Epithelial cell of proximal tubule (primary cell): ENCODE data around the gene CRAT. TPM values are rescaled to one million over a fixed set of nuclear protein-coding genes. Genes with fewer than 3 reads are reported as not detected.
A peak's percentile ranks its signal among the peaks of the same experiment; 100 is the strongest.

Experiments
- DNase-seq: peaks from one replicate; pipeline ENCODE4 v3.0.0-alpha.2; 2011; ENCODE audit warnings: low read depth
- H3K4me3 ChIP-seq: 2 replicates; pipeline ENCODE4 v1.5.1; 2011; ENCODE audit warnings: low read depth, mild to moderate bottlenecking, low read length
- total RNA-seq: library from RNA; depleted of rRNA; stranded (reverse); fragments of >200 nt; gene quantifications from 2 replicates; pipeline ENCODE4 v1.2.3, GENCODE V29; 2015
- TF ChIP-seq, protein P1 (sequence below): conservative IDR thresholded peaks from 2 replicates; pipeline ENCODE4 v1.5.1; 2012; ENCODE audit warnings: low read depth, mild to moderate bottlenecking, low read length

CRAT gene
- total RNA-seq, 1 donor from 2014 or later = 27.5 TPM

- no peak for DNase-seq
- no peak overlapping the region for H3K4me3 ChIP-seq
- TF ChIP-seq, protein P1, sequence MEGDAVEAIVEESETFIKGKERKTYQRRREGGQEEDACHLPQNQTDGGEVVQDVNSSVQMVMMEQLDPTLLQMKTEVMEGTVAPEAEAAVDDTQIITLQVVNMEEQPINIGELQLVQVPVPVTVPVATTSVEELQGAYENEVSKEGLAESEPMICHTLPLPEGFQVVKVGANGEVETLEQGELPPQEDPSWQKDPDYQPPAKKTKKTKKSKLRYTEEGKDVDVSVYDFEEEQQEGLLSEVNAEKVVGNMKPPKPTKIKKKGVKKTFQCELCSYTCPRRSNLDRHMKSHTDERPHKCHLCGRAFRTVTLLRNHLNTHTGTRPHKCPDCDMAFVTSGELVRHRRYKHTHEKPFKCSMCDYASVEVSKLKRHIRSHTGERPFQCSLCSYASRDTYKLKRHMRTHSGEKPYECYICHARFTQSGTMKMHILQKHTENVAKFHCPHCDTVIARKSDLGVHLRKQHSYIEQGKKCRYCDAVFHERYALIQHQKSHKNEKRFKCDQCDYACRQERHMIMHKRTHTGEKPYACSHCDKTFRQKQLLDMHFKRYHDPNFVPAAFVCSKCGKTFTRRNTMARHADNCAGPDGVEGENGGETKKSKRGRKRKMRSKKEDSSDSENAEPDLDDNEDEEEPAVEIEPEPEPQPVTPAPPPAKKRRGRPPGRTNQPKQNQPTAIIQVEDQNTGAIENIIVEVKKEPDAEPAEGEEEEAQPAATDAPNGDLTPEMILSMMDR = no peak
Observed at GRCh38 chr9:129148463-129149204, 38.0 kb upstream of the CRAT start.

DNA sequence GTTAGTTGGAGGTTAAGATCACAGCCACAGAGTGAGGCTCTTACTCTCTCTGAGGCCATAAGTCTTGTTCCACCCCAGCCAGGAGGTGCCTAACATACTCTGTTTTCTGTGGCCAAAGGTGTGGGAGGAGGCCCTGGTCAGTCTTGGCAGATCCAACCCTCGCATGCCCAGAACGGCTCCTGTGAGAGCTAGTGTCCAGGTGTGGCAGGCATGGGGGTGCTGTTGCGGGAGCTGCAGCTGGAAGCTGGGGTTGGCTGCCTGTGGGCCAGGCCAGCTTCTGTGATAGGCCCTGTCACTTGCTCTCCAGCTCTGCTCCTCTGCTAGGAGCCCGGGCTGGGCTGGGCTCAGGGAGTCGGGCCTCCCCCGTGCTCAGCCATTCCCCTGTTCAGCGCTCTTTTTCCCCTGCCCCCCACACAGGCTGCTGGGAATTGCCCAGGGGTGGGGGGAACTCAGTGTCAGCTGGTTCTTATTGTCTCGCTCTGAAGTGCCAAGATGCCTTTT, 35.9 kb upstream of the CRAT start:
- H3K4me3 ChIP-seq = no peak overlapping the region
- TF ChIP-seq, protein P1 = no peak
- DNase-seq = no peak

DNA sequence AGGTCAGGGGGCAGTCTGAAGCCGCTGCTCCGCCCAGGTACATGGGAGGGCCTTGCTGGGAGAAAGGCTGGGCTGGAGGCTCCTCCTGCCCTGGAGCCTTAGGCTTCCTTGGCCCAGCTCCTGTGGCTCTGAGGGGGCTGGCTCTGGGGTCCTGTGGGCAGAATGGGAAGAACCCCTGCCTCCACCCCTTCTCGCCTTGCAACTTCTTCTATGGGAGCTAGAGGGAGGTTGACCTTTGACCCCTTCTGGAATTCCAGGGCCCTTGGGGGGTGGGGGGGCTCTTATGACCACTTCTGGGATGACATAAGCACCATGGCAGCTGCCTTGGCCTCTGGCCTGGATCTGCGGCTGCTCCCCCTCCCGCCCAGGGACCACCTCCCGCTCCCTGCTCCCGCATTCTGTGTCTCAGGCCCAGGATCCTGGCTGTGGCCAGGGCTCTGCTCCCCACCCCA, 35.3 kb upstream of the CRAT start:
- TF ChIP-seq, protein P1 = no peak
- no peak overlapping the region for H3K4me3 ChIP-seq
- DNase-seq = no peak

DNA sequence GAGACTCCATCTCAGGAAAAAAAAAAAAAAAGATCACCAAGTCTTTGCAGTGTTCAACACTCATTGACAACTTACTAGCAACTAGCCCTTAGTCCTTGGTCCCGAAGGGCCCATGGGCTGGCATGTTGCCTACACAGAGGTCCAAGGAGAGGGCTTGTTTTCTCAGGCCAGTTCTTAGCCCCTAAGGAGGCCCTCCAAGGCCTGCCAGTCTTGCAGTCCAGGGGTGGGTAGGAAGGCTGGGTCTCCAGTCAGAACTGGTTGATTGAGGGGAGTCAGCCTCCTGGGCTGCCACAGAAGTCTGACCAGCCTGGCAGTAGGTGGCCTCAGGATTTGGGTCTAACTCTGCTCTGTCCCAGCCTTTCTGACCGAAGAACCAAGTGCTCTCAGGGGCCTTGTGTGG, 34.7 kb upstream of the CRAT start:
- TF ChIP-seq, protein P1 = no peak
- no peak for DNase-seq
- no peak overlapping the region for H3K4me3 ChIP-seq

GRCh38 chr9:129143031-129143927, 32.7 kb upstream of the CRAT start:
- peak overlapping the region; percentile 58 for H3K4me3 ChIP-seq
- DNase-seq = no peak

DNA sequence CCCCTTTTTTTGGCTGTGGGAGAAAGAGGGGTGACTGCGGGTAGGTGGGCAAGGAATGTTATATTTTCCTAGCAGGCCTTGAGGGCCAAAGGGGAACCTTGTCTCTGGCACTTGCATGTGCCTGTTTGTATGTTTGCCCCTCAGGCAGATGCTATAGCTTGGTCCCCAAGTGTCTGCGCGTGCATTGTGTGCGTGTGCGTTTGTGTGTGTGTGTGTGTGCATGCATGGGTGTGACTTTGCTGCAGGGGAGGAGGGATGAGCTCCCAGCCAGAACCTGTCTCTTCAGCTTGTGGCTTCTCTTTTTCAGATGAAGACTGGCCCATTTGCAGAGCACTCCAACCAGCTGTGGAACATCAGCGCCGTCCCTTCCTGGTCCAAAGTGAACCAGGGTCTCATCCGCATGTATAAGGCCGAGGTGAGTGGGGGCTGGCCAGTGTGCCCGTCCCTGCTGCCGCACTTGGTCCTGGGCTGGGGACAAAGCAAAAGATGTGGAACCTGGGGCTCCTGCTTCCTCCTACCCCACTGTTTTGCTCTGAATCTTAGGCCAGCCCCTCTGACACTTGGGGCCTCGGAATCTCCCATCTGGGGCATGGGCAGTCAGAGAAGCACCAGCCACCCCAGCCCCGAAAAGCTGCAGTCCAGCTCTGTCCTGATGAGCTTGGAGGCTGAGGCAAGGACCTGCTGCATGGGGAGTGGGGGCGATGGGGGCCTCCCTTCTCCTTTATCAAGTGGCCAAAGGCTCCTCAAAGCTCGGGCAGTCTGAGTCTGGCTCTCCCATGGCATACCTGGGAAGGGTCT, 31.7 kb upstream of the CRAT start:
- no peak for DNase-seq
- peak overlapping the region; percentile 58 for H3K4me3 ChIP-seq
- TF ChIP-seq, protein P1 = no peak

More at GRCh38 chr9:129143031-129143927, 32.7 kb upstream of the CRAT start:
- TF ChIP-seq, protein P1 = peak; percentile 99
